ENCODE measurements around the gene BCL2L14.

The BCL2L14 gene

DNA sequence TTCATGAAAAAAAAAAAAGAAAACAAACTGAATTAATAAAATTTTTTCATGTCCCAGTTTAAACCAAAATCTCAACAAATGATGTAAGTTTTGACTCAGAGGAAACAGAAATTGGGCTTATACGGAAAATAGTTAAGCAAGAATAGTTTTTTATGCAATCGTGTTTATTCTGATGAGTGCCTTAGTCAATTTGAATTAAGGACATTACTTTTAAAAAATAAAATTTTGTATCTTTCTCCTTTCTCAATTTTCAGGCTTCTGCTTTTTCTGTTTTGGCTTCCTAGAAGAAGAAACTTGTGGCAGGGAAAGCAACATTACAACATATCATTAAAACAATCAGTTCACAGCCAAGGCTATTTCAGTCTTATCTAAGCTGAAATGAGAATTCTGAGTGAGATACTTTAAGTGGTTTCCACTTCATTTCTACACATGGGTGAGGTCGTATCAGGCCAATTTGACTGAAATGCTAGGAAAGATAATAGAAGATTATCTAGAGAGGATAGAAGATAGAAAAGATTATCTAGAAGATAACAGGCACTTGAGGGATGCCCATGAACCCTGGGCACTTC, 52.4 kb downstream of the BCL2L14 start:
- no peak overlapping the region for H3K27ac ChIP-seq (ENCODE audit: extremely low read depth, low read depth, low read length)
- ChIA-PET CTCF (no interaction called here), POLR2A (no interaction called here)
- H3K36me3 ChIP-seq (ENCODE audit: control insufficient read depth in 2 of 2, insufficient read depth in 1 of 2, low read length in 2 of 2) = peaks cover 35 to 64% of the 10 kb centered on the region in 2 experiments
- H3K4me3 ChIP-seq (ENCODE audit: low read depth, low read length) = no peak overlapping the region
- peaks cover 5% of the 10 kb centered on the region; the same call in 1 of the 2 replicates for H3K4me1 ChIP-seq (ENCODE audit: control insufficient read depth, insufficient read depth, low read length)
- TF ChIP-seq, protein P1, sequence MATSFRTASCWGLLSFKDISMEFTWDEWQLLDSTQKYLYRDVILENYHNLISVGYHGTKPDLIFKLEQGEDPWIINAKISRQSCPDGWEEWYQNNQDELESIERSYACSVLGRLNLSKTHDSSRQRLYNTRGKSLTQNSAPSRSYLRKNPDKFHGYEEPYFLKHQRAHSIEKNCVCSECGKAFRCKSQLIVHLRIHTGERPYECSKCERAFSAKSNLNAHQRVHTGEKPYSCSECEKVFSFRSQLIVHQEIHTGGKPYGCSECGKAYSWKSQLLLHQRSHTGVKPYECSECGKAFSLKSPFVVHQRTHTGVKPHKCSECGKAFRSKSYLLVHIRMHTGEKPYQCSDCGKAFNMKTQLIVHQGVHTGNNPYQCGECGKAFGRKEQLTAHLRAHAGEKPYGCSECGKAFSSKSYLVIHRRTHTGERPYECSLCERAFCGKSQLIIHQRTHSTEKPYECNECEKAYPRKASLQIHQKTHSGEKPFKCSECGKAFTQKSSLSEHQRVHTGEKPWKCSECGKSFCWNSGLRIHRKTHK (tag by site-specific recombination; IDR thresholded peaks at IDR 0.05) = no peak
- TF ChIP-seq ZBTB8A (tag by site-specific recombination; IDR thresholded peaks at IDR 0.05) (no peak), REPIN1 (tag by site-specific recombination; IDR thresholded peaks at IDR 0.05; ENCODE audit: low read depth) (no peak), HOXA7 (CRISPR knock-in tag; IDR thresholded peaks at IDR 0.05; ENCODE audit: borderline replicate concordance) (no peak), ZNF157 (tag by site-specific recombination; IDR thresholded peaks at IDR 0.05) (no peak), ZNF623 (tag by site-specific recombination; IDR thresholded peaks at IDR 0.05) (no peak), ZNF658 (tag by site-specific recombination; IDR thresholded peaks at IDR 0.05) (no peak), GLI4 (tag by site-specific recombination; IDR thresholded peaks at IDR 0.05) (no peak), SP7 (tag by site-specific recombination; IDR thresholded peaks at IDR 0.05) (no peak), ZNF776 (tag by site-specific recombination; IDR thresholded peaks at IDR 0.05; ENCODE audit: borderline replicate concordance) (no peak), ZNF184 (tag by site-specific recombination; IDR thresholded peaks at IDR 0.05) (no peak), ZFP3 (tag by site-specific recombination; IDR thresholded peaks at IDR 0.05; ENCODE audit: low read depth) (no peak), ZNF600 (tag by site-specific recombination; IDR thresholded peaks at IDR 0.05) (no peak), ZNF10 (tag by site-specific recombination; IDR thresholded peaks at IDR 0.05) (no peak), ZNF223 (tag by site-specific recombination; IDR thresholded peaks at IDR 0.05) (no peak), WT1 (tag by site-specific recombination; IDR thresholded peaks at IDR 0.05) (no peak), ZNF132 (tag by site-specific recombination; IDR thresholded peaks at IDR 0.05; ENCODE audit: borderline replicate concordance) (no peak), GLI2 (tag by site-specific recombination; IDR thresholded peaks at IDR 0.05; ENCODE audit: borderline replicate concordance, low read depth) (no peak)
- TF ChIP-seq, protein P2, sequence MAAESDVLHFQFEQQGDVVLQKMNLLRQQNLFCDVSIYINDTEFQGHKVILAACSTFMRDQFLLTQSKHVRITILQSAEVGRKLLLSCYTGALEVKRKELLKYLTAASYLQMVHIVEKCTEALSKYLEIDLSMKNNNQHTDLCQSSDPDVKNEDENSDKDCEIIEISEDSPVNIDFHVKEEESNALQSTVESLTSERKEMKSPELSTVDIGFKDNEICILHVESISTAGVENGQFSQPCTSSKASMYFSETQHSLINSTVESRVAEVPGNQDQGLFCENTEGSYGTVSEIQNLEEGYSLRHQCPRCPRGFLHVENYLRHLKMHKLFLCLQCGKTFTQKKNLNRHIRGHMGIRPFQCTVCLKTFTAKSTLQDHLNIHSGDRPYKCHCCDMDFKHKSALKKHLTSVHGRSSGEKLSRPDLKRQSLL (tag by site-specific recombination; IDR thresholded peaks at IDR 0.05) = no peak
- TF ChIP-seq, protein P3, sequence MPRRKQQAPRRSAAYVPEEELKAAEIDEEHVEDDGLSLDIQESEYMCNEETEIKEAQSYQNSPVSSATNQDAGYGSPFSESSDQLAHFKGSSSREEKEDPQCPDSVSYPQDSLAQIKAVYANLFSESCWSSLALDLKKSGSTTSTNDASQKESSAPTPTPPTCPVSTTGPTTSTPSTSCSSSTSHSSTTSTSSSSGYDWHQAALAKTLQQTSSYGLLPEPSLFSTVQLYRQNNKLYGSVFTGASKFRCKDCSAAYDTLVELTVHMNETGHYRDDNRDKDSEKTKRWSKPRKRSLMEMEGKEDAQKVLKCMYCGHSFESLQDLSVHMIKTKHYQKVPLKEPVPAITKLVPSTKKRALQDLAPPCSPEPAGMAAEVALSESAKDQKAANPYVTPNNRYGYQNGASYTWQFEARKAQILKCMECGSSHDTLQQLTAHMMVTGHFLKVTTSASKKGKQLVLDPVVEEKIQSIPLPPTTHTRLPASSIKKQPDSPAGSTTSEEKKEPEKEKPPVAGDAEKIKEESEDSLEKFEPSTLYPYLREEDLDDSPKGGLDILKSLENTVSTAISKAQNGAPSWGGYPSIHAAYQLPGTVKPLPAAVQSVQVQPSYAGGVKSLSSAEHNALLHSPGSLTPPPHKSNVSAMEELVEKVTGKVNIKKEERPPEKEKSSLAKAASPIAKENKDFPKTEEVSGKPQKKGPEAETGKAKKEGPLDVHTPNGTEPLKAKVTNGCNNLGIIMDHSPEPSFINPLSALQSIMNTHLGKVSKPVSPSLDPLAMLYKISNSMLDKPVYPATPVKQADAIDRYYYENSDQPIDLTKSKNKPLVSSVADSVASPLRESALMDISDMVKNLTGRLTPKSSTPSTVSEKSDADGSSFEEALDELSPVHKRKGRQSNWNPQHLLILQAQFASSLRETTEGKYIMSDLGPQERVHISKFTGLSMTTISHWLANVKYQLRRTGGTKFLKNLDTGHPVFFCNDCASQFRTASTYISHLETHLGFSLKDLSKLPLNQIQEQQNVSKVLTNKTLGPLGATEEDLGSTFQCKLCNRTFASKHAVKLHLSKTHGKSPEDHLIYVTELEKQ (tag by site-specific recombination; IDR thresholded peaks at IDR 0.05; ENCODE audit: borderline replicate concordance) = no peak
- no peaks in the 10 kb centered on the region for H3K9me3 ChIP-seq (ENCODE audit: control insufficient read depth, insufficient read depth, low read depth, low read length)

DNA sequence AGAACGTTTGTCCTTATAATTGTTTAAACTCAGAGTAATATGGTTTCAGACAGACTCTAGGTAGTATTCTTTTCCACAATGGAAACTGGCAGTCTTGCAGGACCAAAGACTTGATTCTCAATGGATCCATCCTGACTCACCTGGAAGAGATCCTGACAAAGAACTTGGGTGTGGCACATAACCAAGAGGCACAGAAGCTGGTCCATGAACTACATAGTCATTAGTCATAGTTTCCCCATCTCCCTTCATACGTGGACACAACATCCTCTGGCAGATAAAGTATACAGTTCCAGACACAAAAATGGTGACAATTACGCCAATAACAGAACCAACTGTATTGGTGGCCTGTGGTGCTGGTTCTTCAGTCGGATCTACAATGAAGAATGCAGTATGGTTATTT, 55.8 kb downstream of the BCL2L14 start:
- Histone ChIP-seq H3K4me1 (ENCODE audit: control insufficient read depth, insufficient read depth, low read length) (0 out of 2 replicates have a peak, but pooled peaks cover 4% of the 10 kb centered on the region), H3K4me3 (ENCODE audit: low read depth, low read length) (no peak overlapping the region), H3K9me3 (ENCODE audit: control insufficient read depth, insufficient read depth, low read depth, low read length) (no peaks in the 10 kb centered on the region), H3K36me3 (ENCODE audit: control insufficient read depth in 2 of 2, insufficient read depth in 1 of 2, low read length in 2 of 2) (peaks cover 30 to 55% of the 10 kb centered on the region in 2 experiments), H3K27ac (ENCODE audit: extremely low read depth, low read depth, low read length) (no peak overlapping the region)
- ChIA-PET CTCF (interaction anchor here (0.8 to 1.0 kb wide), 2 partner anchors 10 to 202 kb away, joined by 3 read pairs; no protein-coding TSS in a partner anchor), POLR2A (no interaction called here)
- no peak for TF ChIP-seq ZNF19 (tag by site-specific recombination; IDR thresholded peaks at IDR 0.05; ENCODE audit: low read depth)
- TF ChIP-seq, protein P4, sequence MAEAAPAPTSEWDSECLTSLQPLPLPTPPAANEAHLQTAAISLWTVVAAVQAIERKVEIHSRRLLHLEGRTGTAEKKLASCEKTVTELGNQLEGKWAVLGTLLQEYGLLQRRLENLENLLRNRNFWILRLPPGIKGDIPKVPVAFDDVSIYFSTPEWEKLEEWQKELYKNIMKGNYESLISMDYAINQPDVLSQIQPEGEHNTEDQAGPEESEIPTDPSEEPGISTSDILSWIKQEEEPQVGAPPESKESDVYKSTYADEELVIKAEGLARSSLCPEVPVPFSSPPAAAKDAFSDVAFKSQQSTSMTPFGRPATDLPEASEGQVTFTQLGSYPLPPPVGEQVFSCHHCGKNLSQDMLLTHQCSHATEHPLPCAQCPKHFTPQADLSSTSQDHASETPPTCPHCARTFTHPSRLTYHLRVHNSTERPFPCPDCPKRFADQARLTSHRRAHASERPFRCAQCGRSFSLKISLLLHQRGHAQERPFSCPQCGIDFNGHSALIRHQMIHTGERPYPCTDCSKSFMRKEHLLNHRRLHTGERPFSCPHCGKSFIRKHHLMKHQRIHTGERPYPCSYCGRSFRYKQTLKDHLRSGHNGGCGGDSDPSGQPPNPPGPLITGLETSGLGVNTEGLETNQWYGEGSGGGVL (tag by site-specific recombination; IDR thresholded peaks at IDR 0.05) = no peak
- TF ChIP-seq, protein P5, sequence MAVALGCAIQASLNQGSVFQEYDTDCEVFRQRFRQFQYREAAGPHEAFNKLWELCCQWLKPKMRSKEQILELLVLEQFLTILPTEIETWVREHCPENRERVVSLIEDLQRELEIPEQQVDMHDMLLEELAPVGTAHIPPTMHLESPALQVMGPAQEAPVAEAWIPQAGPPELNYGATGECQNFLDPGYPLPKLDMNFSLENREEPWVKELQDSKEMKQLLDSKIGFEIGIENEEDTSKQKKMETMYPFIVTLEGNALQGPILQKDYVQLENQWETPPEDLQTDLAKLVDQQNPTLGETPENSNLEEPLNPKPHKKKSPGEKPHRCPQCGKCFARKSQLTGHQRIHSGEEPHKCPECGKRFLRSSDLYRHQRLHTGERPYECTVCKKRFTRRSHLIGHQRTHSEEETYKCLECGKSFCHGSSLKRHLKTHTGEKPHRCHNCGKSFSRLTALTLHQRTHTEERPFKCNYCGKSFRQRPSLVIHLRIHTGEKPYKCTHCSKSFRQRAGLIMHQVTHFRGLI (tag by site-specific recombination; IDR thresholded peaks at IDR 0.05) = no peak
- TF ChIP-seq, protein P6, sequence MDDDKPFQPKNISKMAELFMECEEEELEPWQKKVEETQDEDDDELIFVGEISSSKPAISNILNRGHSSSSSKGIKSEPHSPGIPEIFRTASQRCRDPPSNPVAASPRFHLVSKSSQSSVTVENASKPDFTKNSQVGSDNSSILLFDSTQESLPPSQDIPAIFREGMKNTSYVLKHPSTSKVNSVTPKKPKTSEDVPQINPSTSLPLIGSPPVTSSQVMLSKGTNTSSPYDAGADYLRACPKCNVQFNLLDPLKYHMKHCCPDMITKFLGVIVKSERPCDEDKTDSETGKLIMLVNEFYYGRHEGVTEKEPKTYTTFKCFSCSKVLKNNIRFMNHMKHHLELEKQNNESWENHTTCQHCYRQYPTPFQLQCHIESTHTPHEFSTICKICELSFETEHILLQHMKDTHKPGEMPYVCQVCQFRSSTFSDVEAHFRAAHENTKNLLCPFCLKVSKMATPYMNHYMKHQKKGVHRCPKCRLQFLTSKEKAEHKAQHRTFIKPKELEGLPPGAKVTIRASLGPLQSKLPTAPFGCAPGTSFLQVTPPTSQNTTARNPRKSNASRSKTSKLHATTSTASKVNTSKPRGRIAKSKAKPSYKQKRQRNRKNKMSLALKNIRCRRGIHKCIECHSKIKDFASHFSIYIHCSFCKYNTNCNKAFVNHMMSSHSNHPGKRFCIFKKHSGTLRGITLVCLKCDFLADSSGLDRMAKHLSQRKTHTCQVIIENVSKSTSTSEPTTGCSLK (tag by site-specific recombination; IDR thresholded peaks at IDR 0.05) = no peak
